ENCODE results near the gene CDKN2C. TPM values are rescaled to one million over a fixed set of nuclear protein-coding genes. Genes with fewer than 3 reads are reported as not detected.

Gene CDKN2C
- total RNA-seq, 1 experiment from 2014 or later: not detected

GRCh38 chr1:50968158-50968820, 1.8 kb upstream of the CDKN2C start (continued):
- TF ChIP-seq NR1H2 (CRISPR knock-in tag; IDR thresholded peaks at IDR 0.05) (no peak), FOXP4 (CRISPR knock-in tag; IDR thresholded peaks at IDR 0.05) (no peak), USF1 (CRISPR knock-in tag; IDR thresholded peaks at IDR 0.05) (no peak), NFYB (CRISPR knock-in tag; conservative IDR thresholded peaks at IDR 0.05; ENCODE audit: low read depth) (no peak), E2F5 (CRISPR knock-in tag; IDR thresholded peaks at IDR 0.05) (peak; percentile 92; the same call in 1 of the 2 replicates), AR (CRISPR knock-in tag; IDR thresholded peaks at IDR 0.05) (no peak), ZNF512 (CRISPR knock-in tag; IDR thresholded peaks at IDR 0.05; ENCODE audit: borderline replicate concordance) (no peak), ZNF671 (CRISPR knock-in tag; IDR thresholded peaks at IDR 0.05) (no peak), GRHL2 (CRISPR knock-in tag; IDR thresholded peaks at IDR 0.05; ENCODE audit: insufficient replicate concordance, severe bottlenecking) (no peak), TEAD1 (CRISPR knock-in tag; IDR thresholded peaks at IDR 0.05) (no peak), ZNF532 (CRISPR knock-in tag; IDR thresholded peaks at IDR 0.05; ENCODE audit: borderline replicate concordance) (no peak), NFATC4 (CRISPR knock-in tag; IDR thresholded peaks at IDR 0.05) (no peak), ZBTB43 (CRISPR knock-in tag; IDR thresholded peaks at IDR 0.05) (no peak), ESRRA (CRISPR knock-in tag; IDR thresholded peaks at IDR 0.05; ENCODE audit: borderline replicate concordance) (no peak), CDX4 (CRISPR knock-in tag; IDR thresholded peaks at IDR 0.05; ENCODE audit: borderline replicate concordance) (no peak), ETV6 (CRISPR knock-in tag; IDR thresholded peaks at IDR 0.05) (no peak), JAZF1 (CRISPR knock-in tag; IDR thresholded peaks at IDR 0.05) (no peak)
